GM12872 (cell line): ENCODE measurements around the gene PREB.

Source experiments
- CTCF ChIP-seq: IDR thresholded peaks from 3 replicates; pipeline ENCODE4 v1.5.1; 2011; ENCODE audit warnings: low read depth, mild to moderate bottlenecking, low read length, moderate library complexity; ENCODE audit not compliant: insufficient read depth

PREB gene

GRCh38 chr2:27082773-27083409 is 51.5 kb downstream of the PREB start:
- TF ChIP-seq CTCF, result no peak

DNA sequence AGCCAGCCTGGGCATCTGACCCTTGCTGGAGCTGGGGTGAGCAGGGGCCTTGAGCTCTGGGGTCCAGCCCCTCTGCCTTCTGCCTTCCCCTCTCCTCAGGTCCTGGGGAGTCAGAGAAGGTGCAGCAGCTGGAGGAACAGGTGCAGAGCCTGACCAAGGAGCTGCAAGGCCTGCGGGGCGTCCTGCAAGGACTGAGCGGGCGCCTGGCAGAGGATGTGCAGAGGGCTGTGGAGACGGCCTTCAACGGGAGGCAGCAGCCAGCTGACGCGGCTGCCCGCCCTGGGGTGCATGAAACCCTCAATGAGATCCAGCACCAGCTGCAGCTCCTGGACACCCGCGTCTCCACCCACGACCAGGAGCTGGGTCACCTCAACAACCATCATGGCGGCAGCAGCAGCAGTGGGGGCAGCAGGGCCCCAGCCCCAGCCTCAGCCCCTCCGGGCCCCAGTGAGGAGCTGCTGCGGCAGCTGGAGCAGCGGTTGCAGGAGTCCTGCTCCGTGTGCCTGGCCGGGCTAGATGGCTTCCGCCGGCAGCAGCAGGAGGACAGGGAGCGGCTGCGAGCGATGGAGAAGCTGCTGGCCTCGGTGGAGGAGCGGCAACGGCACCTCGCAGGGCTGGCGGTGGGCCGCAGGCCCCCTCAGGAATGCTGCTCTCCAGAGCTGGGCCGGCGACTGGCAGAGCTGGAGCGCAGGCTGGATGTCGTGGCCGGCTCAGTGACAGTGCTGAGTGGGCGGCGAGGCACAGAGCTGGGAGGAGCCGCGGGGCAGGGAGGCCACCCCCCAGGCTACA is 52.3 kb downstream of the PREB start:
- TF ChIP-seq CTCF, result no peak
